Endodermal cell (in vitro differentiated cells): ENCODE measurements around the gene HAPLN3. TPM values are rescaled to one million over a fixed set of nuclear protein-coding genes. Genes with fewer than 3 reads are reported as not detected.
"Not testable (repeated sequence)": the region's sequence is repeated elsewhere in the genome, so short reads cannot be mapped to it uniquely, and the experiment has no call there.

Experiments
- DNase-seq: peaks from one replicate; pipeline ENCODE4 v3.0.0-alpha.2; 2017
- H3K27ac ChIP-seq: 2 replicates; pipeline ENCODE4 v1.5.1; 2013; ENCODE audit warnings: mild to moderate bottlenecking, low read depth, low read length, moderate library complexity
- H3K27me3 ChIP-seq: 2 replicates; pipeline ENCODE4 v1.6.1; 2013; ENCODE audit warnings: mild to moderate bottlenecking, low read length, moderate library complexity; ENCODE audit not compliant: insufficient read depth, control insufficient read depth, poor library complexity, severe bottlenecking
- H3K36me3 ChIP-seq: 2 replicates; pipeline ENCODE4 v1.7.0; 2013; ENCODE audit warnings: mild to moderate bottlenecking, low read length, moderate library complexity; ENCODE audit not compliant: control insufficient read depth, insufficient read depth
- H3K4me1 ChIP-seq: one replicate; pipeline ENCODE4 v1.7.0; 2013; ENCODE audit warnings: low read length; ENCODE audit not compliant: control insufficient read depth, insufficient read depth
- H3K4me3 ChIP-seq: 2 replicates; pipeline ENCODE4 v1.5.1; 2013; ENCODE audit warnings: mild to moderate bottlenecking, low read length, moderate library complexity
- H3K9ac ChIP-seq: 2 replicates; pipeline ENCODE4 v1.6.1; 2013; ENCODE audit warnings: mild to moderate bottlenecking, low read length, moderate library complexity; ENCODE audit not compliant: poor library complexity, severe bottlenecking; ENCODE audit errors: extremely low read depth
- H3K9me3 ChIP-seq: 2 replicates; pipeline ENCODE4 v1.6.1; 2013; ENCODE audit warnings: mild to moderate bottlenecking, low read length, moderate library complexity; ENCODE audit not compliant: control insufficient read depth
- H3K27ac Mint-ChIP-seq: 2 replicates; pipeline ENCODE4 v1.8.0; 2020; ENCODE audit warnings: mixed read lengths
- H3K27me3 Mint-ChIP-seq: 2 replicates; pipeline ENCODE4 v1.8.0; 2021; ENCODE audit warnings: mild to moderate bottlenecking, mixed read lengths; ENCODE audit not compliant: insufficient read depth
- H3K36me3 Mint-ChIP-seq: 2 replicates; pipeline ENCODE4 v1.8.0; 2020; ENCODE audit warnings: low read depth, mixed read lengths
- H3K4me1 Mint-ChIP-seq: 2 replicates; pipeline ENCODE4 v1.8.0; 2020; ENCODE audit warnings: mixed read lengths
- H3K4me3 Mint-ChIP-seq: 2 replicates; pipeline ENCODE4 v1.8.0; 2020; ENCODE audit warnings: mild to moderate bottlenecking, moderate library complexity, mixed read lengths
- H3K9me3 Mint-ChIP-seq: 2 replicates; pipeline ENCODE4 v1.8.0; 2020; ENCODE audit warnings: mild to moderate bottlenecking, mixed read lengths
- WGBS, 2 experiments: methylation state at CpG; one replicate each; pipeline versions ENCODE4 v1.1.5 to v1.1.7; 2013; ENCODE audit warnings: missing lambda C conversion rate in 2 of 2, mixed read lengths in 1 of 2; ENCODE audit not compliant: insufficient coverage in 1 of 2, insufficient read length in 1 of 2; 5-methylcytosine and 5-hydroxymethylcytosine counted together
- total RNA-seq, 2 donors: library from RNA; stranded (reverse); fragmentation: NEBNext Ultra II Directional in 1 of 2; extraction: Animal tissue kit (Norgen Biotek cat#: 25700) in 1 of 2; gene quantifications; 2 replicates in 1 of 2; 3 replicates in 1 of 2; pipeline ENCODE4 v1.2.1, GENCODE V29; 2021
- TF ChIP-seq, protein P1 (sequence below): fragments of 200-600 bp; sonication (generic); conservative IDR thresholded peaks from 2 replicates; pipeline ENCODE4 v1.5.0; 2021; ENCODE audit warnings: antibody characterized with exemption, mild to moderate bottlenecking

HAPLN3 gene
- total RNA-seq, 2 donors from 2014 or later, result 5.8 to 15.6 TPM

DNA sequence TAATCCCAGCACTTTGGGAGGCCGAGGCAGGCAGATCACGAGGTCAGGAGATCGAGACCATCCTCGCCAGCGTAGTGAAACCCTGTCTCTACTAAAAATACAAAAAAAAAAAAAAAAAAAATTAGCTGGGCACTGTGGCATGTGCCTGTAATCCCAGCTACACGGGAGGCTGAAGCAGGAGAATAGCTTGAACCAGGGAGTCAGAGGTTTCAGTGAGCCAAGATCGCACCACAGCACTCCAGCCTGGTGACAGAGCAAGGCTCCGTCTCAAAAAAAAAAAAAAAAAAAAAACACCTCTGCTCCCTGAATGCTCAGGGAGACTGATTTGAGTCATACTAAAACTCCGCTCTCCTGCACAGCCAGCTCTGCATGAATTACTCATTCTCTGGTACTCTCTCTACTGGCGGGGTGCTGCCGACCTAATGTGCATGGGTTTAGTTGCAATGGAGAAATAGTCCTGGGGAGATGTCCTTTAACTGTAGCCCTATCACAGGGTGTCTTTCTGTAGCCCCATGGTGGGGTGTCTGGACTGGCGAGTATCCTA, 25.6 kb upstream of the HAPLN3 start:
- not testable (repeated sequence) for H3K27ac Mint-ChIP-seq, H3K9ac ChIP-seq

GRCh38 chr15:88920186-88920891, 25.0 kb upstream of the HAPLN3 start:
- Histone ChIP-seq H3K4me3 (no peak overlapping the region), H3K27ac (no peak overlapping the region), H3K4me1 (no peaks in the 10 kb centered on the region), H3K27me3 (no peaks in the 10 kb centered on the region), H3K9me3 (no peaks in the 10 kb centered on the region), H3K36me3 (no peaks in the 10 kb centered on the region), H3K9ac (no peak overlapping the region)
- H3K9me3 Mint-ChIP-seq, result peaks cover 10% of the 10 kb centered on the region
- no peak overlapping the region for H3K27ac Mint-ChIP-seq
- H3K27me3 Mint-ChIP-seq, result peaks cover 4% of the 10 kb centered on the region
- 93 to 95% methylated on average over 8 to 9 of the region's 9 CpGs for WGBS, 2 experiments
- TF ChIP-seq, protein P1, sequence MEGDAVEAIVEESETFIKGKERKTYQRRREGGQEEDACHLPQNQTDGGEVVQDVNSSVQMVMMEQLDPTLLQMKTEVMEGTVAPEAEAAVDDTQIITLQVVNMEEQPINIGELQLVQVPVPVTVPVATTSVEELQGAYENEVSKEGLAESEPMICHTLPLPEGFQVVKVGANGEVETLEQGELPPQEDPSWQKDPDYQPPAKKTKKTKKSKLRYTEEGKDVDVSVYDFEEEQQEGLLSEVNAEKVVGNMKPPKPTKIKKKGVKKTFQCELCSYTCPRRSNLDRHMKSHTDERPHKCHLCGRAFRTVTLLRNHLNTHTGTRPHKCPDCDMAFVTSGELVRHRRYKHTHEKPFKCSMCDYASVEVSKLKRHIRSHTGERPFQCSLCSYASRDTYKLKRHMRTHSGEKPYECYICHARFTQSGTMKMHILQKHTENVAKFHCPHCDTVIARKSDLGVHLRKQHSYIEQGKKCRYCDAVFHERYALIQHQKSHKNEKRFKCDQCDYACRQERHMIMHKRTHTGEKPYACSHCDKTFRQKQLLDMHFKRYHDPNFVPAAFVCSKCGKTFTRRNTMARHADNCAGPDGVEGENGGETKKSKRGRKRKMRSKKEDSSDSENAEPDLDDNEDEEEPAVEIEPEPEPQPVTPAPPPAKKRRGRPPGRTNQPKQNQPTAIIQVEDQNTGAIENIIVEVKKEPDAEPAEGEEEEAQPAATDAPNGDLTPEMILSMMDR, result no peak
- no peak overlapping the region for H3K4me3 Mint-ChIP-seq
- no peak for DNase-seq
- peaks cover 3% of the 10 kb centered on the region for H3K4me1 Mint-ChIP-seq
- H3K36me3 Mint-ChIP-seq, result no peaks in the 10 kb centered on the region

More for the DNA sequence above, 25.6 kb upstream of the HAPLN3 start:
- H3K36me3 Mint-ChIP-seq, H3K4me1 ChIP-seq, H3K4me3 Mint-ChIP-seq, H3K27ac ChIP-seq, H3K27me3 Mint-ChIP-seq, DNase-seq, H3K4me1 Mint-ChIP-seq, H3K9me3 ChIP-seq, H3K36me3 ChIP-seq, H3K27me3 ChIP-seq, H3K4me3 ChIP-seq: not testable (repeated sequence)
- WGBS, 2 experiments, result 97% methylated on average over 5 to 12 of the region's 12 CpGs
- H3K9me3 Mint-ChIP-seq, result peaks cover 16% of the 10 kb centered on the region

DNA sequence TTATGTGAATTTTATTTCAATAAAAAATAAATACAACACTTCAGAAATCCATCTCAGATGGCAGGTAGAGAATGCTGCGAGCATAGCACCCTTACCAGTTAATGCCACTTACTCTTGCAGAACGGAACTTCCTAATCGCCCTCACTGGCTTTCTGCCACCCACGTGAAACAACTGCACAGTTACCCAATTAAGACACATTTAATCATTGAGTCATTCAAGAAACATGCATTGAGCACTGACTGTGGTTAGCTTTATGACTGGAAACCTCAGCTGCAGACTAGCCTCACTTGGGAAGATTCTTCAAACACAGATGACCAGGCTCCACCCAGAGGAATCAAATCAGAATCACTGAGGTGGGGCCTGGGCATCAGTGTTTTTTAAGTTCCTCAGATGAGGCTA, 23.4 kb upstream of the HAPLN3 start:
- Histone ChIP-seq H3K27me3 (no peaks in the 10 kb centered on the region), H3K9ac (no peak overlapping the region), H3K27ac (no peak overlapping the region), H3K4me1 (no peaks in the 10 kb centered on the region), H3K36me3 (no peaks in the 10 kb centered on the region), H3K9me3 (no peaks in the 10 kb centered on the region), H3K4me3 (no peak overlapping the region)
- Mint-ChIP-seq H3K4me1 (peaks cover 4% of the 10 kb centered on the region), H3K4me3 (no peak overlapping the region), H3K27me3 (peaks cover 4% of the 10 kb centered on the region), H3K27ac (no peak overlapping the region), H3K9me3 (no peaks in the 10 kb centered on the region), H3K36me3 (no peaks in the 10 kb centered on the region)
- TF ChIP-seq, protein P1, result no peak
- no peak for DNase-seq
- WGBS, 2 experiments, result 91% methylated on average over 4 of the region's 4 CpGs; no CpG with 5 or more reads in 1 of the 2 experiments
